GM19025 (cell line): ENCODE results near the gene NAALADL2.
A peak's percentile ranks its signal among the peaks of the same experiment; 100 is the strongest.
"Not testable (repeated sequence)": the region's sequence is repeated elsewhere in the genome, so short reads cannot be mapped to it uniquely, and the experiment has no call there.

Source experiments
- ATAC-seq: cut with Tn5 transposase; IDR thresholded peaks from one replicate; pipeline ENCODE4 v1.9.1; 2021; ENCODE audit warnings: mild to moderate bottlenecking, low read depth, moderate library complexity; ENCODE audit not compliant: unreplicated experiment

NAALADL2 gene

GRCh38 chr3:175118382-175118941 is 259.3 kb downstream of the NAALADL2 start:
- no peak for ATAC-seq

GRCh38 chr3:175121225-175121624 is 262.1 kb downstream of the NAALADL2 start:
- no peak for ATAC-seq

- ATAC-seq = no peak
These were observed 268.0 kb downstream of the NAALADL2 start for GRCh38 chr3:175127075-175127662.

GRCh38 chr3:175129126-175129525 is 270.0 kb downstream of the NAALADL2 start:
- ATAC-seq = no peak

GRCh38 chr3:175129571-175129970 is 270.4 kb downstream of the NAALADL2 start:
- no peak for ATAC-seq

- not testable (repeated sequence) for ATAC-seq
These were observed 272.7 kb downstream of the NAALADL2 start for GRCh38 chr3:175131866-175132265.

GRCh38 chr3:175132706-175133105 is 273.6 kb downstream of the NAALADL2 start:
- not testable (repeated sequence) for ATAC-seq

GRCh38 chr3:175144368-175144767 is 285.2 kb downstream of the NAALADL2 start:
- no peak for ATAC-seq

GRCh38 chr3:175146258-175146657 is 287.1 kb downstream of the NAALADL2 start:
- no peak for ATAC-seq

GRCh38 chr3:175149675-175150074 is 290.5 kb downstream of the NAALADL2 start:
- ATAC-seq = peak; percentile 58

GRCh38 chr3:175150812-175151401 is 291.8 kb downstream of the NAALADL2 start:
- ATAC-seq = no peak

GRCh38 chr3:175153595-175153994 is 294.5 kb downstream of the NAALADL2 start:
- no peak for ATAC-seq

GRCh38 chr3:175155172-175155571 is 296.0 kb downstream of the NAALADL2 start:
- no peak for ATAC-seq

GRCh38 chr3:175159202-175159601 is 300.1 kb downstream of the NAALADL2 start:
- no peak for ATAC-seq

- ATAC-seq = no peak
These were observed 302.2 kb downstream of the NAALADL2 start for GRCh38 chr3:175161291-175161690.

GRCh38 chr3:175163686-175164085 is 304.6 kb downstream of the NAALADL2 start:
- ATAC-seq = no peak

GRCh38 chr3:175173117-175173516 is 314.0 kb downstream of the NAALADL2 start:
- not testable (repeated sequence) for ATAC-seq

- ATAC-seq = no peak
These were observed 317.4 kb downstream of the NAALADL2 start for GRCh38 chr3:175176556-175176955.

GRCh38 chr3:175179055-175179454 is 319.9 kb downstream of the NAALADL2 start:
- no peak for ATAC-seq

- ATAC-seq = no peak
These were observed 325.3 kb downstream of the NAALADL2 start for GRCh38 chr3:175184392-175184791.

- no peak for ATAC-seq
These were observed 326.8 kb downstream of the NAALADL2 start for GRCh38 chr3:175185903-175186302.

GRCh38 chr3:175186511-175186910 is 327.4 kb downstream of the NAALADL2 start:
- no peak for ATAC-seq
